ENCODE measurements around the gene RTKN2.

DNA sequence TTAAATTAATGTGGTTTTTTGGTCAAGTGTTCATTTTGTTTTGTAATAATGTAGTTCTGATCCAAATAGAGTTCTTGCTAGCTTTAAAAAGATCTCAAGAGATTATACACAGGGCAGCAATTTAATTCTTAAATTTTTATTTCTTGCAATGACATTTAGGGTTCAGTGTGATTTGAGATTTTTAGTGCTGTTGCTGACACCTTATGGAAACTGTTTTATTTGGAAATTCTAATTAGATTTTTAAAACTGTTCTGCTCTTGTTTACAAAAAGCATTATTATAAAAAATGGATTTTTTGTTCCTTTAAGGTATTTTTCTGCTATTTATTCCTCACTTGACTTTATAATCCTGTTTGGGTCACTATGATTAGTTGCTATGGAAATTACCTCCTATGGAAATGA is 72.1 kb downstream of the RTKN2 start:
- TF ChIP-seq, protein P1, sequence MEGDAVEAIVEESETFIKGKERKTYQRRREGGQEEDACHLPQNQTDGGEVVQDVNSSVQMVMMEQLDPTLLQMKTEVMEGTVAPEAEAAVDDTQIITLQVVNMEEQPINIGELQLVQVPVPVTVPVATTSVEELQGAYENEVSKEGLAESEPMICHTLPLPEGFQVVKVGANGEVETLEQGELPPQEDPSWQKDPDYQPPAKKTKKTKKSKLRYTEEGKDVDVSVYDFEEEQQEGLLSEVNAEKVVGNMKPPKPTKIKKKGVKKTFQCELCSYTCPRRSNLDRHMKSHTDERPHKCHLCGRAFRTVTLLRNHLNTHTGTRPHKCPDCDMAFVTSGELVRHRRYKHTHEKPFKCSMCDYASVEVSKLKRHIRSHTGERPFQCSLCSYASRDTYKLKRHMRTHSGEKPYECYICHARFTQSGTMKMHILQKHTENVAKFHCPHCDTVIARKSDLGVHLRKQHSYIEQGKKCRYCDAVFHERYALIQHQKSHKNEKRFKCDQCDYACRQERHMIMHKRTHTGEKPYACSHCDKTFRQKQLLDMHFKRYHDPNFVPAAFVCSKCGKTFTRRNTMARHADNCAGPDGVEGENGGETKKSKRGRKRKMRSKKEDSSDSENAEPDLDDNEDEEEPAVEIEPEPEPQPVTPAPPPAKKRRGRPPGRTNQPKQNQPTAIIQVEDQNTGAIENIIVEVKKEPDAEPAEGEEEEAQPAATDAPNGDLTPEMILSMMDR (IDR thresholded peaks at IDR 0.05) = no peak
- TF ChIP-seq POLR2A (IDR thresholded peaks at IDR 0.05; ENCODE audit: low read depth) = no peak
